Measurements from ENCODE around the gene CAP2. TPM values are rescaled to one million over a fixed set of nuclear protein-coding genes. Genes with fewer than 3 reads are reported as not detected.

Gene CAP2
- total and polyA plus RNA-seq, 12 donors: 1.3 to 21.9 (median 11.9) TPM

GRCh38 chr6:17456711-17457110 is 63.3 kb downstream of the CAP2 start:
- 83 to 92% (median 89%) methylated on average over 3 of the region's 3 CpGs for WGBS, 4 donors
- H3K36me3 ChIP-seq (replicated peaks in 1 of 2): no peaks in the 10 kb centered on the region
- intact Hi-C loops (cut with DNase I): no loop called here
- DNase-seq: no peak
- TF ChIP-seq CTCF (IDR thresholded peaks at IDR 0.05) (no peak), POLR2A (IDR thresholded peaks at IDR 0.05) (no peak)
- H3K27ac ChIP-seq: no peak overlapping the region
- H3K4me1 ChIP-seq (replicated peaks in 1 of 2): no peaks in the 10 kb centered on the region
- H3K4me3 ChIP-seq: no peak overlapping the region
- no peaks in the 10 kb centered on the region for H3K27me3 ChIP-seq
- no peaks in the 10 kb centered on the region for H3K9me3 ChIP-seq (replicated peaks in 1 of 3)

- WGBS, 4 donors: 84 to 95% (median 93%) methylated on average over 4 of the region's 4 CpGs
- intact Hi-C loops (cut with DNase I): no loop called here
- Histone ChIP-seq H3K4me1 (replicated peaks in 1 of 2) (no peaks in the 10 kb centered on the region), H3K4me3 (no peak overlapping the region), H3K36me3 (replicated peaks in 1 of 2) (no peaks in the 10 kb centered on the region), H3K27ac (no peak overlapping the region), H3K9me3 (replicated peaks in 1 of 3) (no peaks in the 10 kb centered on the region), H3K27me3 (no peaks in the 10 kb centered on the region)
- no peak for TF ChIP-seq POLR2A (IDR thresholded peaks at IDR 0.05)
- TF ChIP-seq CTCF (IDR thresholded peaks at IDR 0.05): no peak
- no peak for DNase-seq
These were observed 64.0 kb downstream of the CAP2 start for GRCh38 chr6:17457405-17457804.

- WGBS, 4 donors: 66 to 87% (median 78%) methylated on average over 3 of the region's 3 CpGs
- Histone ChIP-seq H3K4me3 (no peak overlapping the region), H3K27ac (no peak overlapping the region), H3K27me3 (no peaks in the 10 kb centered on the region), H3K4me1 (replicated peaks in 1 of 2) (no peaks in the 10 kb centered on the region), H3K9me3 (replicated peaks in 1 of 3) (no peaks in the 10 kb centered on the region), H3K36me3 (replicated peaks in 1 of 2) (no peaks in the 10 kb centered on the region)
- TF ChIP-seq CTCF (IDR thresholded peaks at IDR 0.05): no peak
- no peak for TF ChIP-seq POLR2A (IDR thresholded peaks at IDR 0.05)
- intact Hi-C loops (cut with DNase I): no loop called here
- no peak for DNase-seq
These were observed 64.6 kb downstream of the CAP2 start for GRCh38 chr6:17457956-17458355.

GRCh38 chr6:17458966-17459365 is 65.6 kb downstream of the CAP2 start:
- no peak for DNase-seq
- no peaks in the 10 kb centered on the region for H3K36me3 ChIP-seq (replicated peaks in 1 of 2)
- H3K27ac ChIP-seq: no peak overlapping the region
- no peaks in the 10 kb centered on the region for H3K9me3 ChIP-seq (replicated peaks in 1 of 3)
- no peaks in the 10 kb centered on the region for H3K27me3 ChIP-seq
- H3K4me3 ChIP-seq: no peak overlapping the region
- TF ChIP-seq CTCF (IDR thresholded peaks at IDR 0.05) (no peak), POLR2A (IDR thresholded peaks at IDR 0.05) (no peak)
- WGBS, 4 donors: 81 to 87% (median 86%) methylated on average over 4 of the region's 4 CpGs
- intact Hi-C loops (cut with DNase I): no loop called here
- H3K4me1 ChIP-seq (replicated peaks in 1 of 2): no peaks in the 10 kb centered on the region
